GM12878 (cell line): ENCODE measurements around the gene PGF. TPM values are rescaled to one million over a fixed set of nuclear protein-coding genes. Genes with fewer than 3 reads are reported as not detected.

Experiments used
- ATAC-seq: fragments of 200-7000 bp; cut with Tn5 transposase; 3 replicates; pipeline ENCODE4 v1.9.1; 2020; ENCODE audit warnings: mild to moderate bottlenecking, moderate library complexity
- BruUV-seq: library from RNA; stranded (reverse); fragments of 400-500 nt; replicated peaks from 2 replicates; lab custom pipeline; 2021; lab: Mats Ljungman, UMichigan
- CTCF ChIA-PET: fragments of 300-600 bp; sonication (Branson Sonifier 250); formaldehyde crosslinking; extraction: SDS; loops from one replicate; lab custom pipeline; 2021; ENCODE audit warnings: inconsistent platforms; lab: Yijun Ruan, JAX
- POLR2A ChIA-PET: fragments of 350-600 bp; formaldehyde crosslinking; extraction: SDS; loops from one replicate; lab custom pipeline; 2021; ENCODE audit warnings: inconsistent platforms; lab: Charles Lee
- RAD21 ChIA-PET: fragments of 300-600 bp; sonication (Branson Sonifier 250); formaldehyde crosslinking; loops from one replicate; lab custom pipeline; 2023; ENCODE audit warnings: antibody characterized with exemption; ENCODE audit not compliant: unreplicated experiment; lab: Charles Lee
- SMC1A ChIA-PET: fragments of 300-600 bp; sonication (Branson Sonifier 250); formaldehyde crosslinking; loops from one replicate; lab custom pipeline; 2023; ENCODE audit not compliant: unreplicated experiment, uncharacterized antibody; lab: Charles Lee
- DNase-seq: peaks from one replicate; pipeline ENCODE4 v3.0.0-alpha.2; 2011; ENCODE audit warnings: low read depth, low spot score
- FAIRE-seq: peaks from 3 replicates; lab custom pipeline; 2011; peaks lifted over from hg19 to GRCh38; lab: Jason Lieb, UNC
- H2AFZ ChIP-seq: 2 replicates; pipeline ENCODE4 v1.6.0; 2011; ENCODE audit warnings: low read depth, low read length, control low read depth; ENCODE audit not compliant: control insufficient read depth
- H3K27ac ChIP-seq: 2 replicates; pipeline ENCODE4 v1.5.1; 2011; ENCODE audit warnings: control low read depth; ENCODE audit not compliant: control insufficient read depth, insufficient read depth
- H3K27me3 ChIP-seq, 2 experiments: replicated peaks in 1 of 2; 2 replicates each; pipeline versions ENCODE4 v1.6.0 to v1.6.1; 2011; ENCODE audit warnings: low read length in 1 of 2; ENCODE audit not compliant: control insufficient read depth in 2 of 2, insufficient read depth in 2 of 2
- H3K36me3 ChIP-seq, 2 experiments: 2 replicates each; pipeline ENCODE4 v1.5.1; 2011; ENCODE audit warnings: low read length in 1 of 2; ENCODE audit not compliant: control insufficient read depth in 2 of 2, insufficient read depth in 2 of 2
- H3K4me1 ChIP-seq: 2 replicates; pipeline ENCODE4 v1.6.1; 2011; ENCODE audit warnings: mild to moderate bottlenecking, low read length, moderate library complexity, mixed read lengths; ENCODE audit not compliant: control insufficient read depth, insufficient read depth
- H3K4me2 ChIP-seq: 2 replicates; pipeline ENCODE4 v1.6.0; 2011; ENCODE audit warnings: control low read depth; ENCODE audit not compliant: control insufficient read depth, insufficient read depth
- H3K4me3 ChIP-seq: fragments of 200-600 bp; sonication (generic); 2 replicates; pipeline ENCODE4 v1.5.1; 2016
- H3K79me2 ChIP-seq: 2 replicates; pipeline ENCODE4 v1.6.0; 2011; ENCODE audit warnings: low read length; ENCODE audit not compliant: control insufficient read depth, insufficient read depth
- H3K9ac ChIP-seq: 2 replicates; pipeline ENCODE4 v1.8.0; 2011; ENCODE audit warnings: low read length, control low read depth, mixed read lengths; ENCODE audit not compliant: control insufficient read depth, insufficient read depth
- H3K9me3 ChIP-seq: replicated peaks from 3 replicates; pipeline ENCODE4 v1.5.1; 2011; ENCODE audit warnings: mild to moderate bottlenecking, low read length; ENCODE audit not compliant: control insufficient read depth, insufficient read depth
- H4K20me1 ChIP-seq: 2 replicates; pipeline ENCODE4 v1.6.0; 2011; ENCODE audit not compliant: control insufficient read depth, insufficient read depth
- CEBPB ChIP-seq, 2 experiments: fragments of 150-350 bp in 1 of 2; IDR thresholded peaks; 2 replicates each; pipeline ENCODE4 v1.6.1; 2012 to 2014; ENCODE audit warnings: low read depth in 2 of 2, low read length in 2 of 2, borderline replicate concordance in 1 of 2, inconsistent platforms in 1 of 2
- CEBPZ ChIP-seq: fragments of 150-350 bp; IDR thresholded peaks from 2 replicates; pipeline ENCODE4 v1.6.1; 2016; ENCODE audit warnings: low read depth, low read length
- CHD4 ChIP-seq: fragments of 200-600 bp; sonication (generic); IDR thresholded peaks from 2 replicates; pipeline ENCODE4 v1.6.1; 2016; ENCODE audit warnings: mild to moderate bottlenecking
- CREB1 ChIP-seq: IDR thresholded peaks from 2 replicates; pipeline ENCODE4 v1.6.1; 2012; ENCODE audit warnings: low read depth, mild to moderate bottlenecking, inconsistent platforms
- GATAD2B ChIP-seq: fragments of 450-650 bp; conservative IDR thresholded peaks from 2 replicates; pipeline ENCODE4 v1.6.1; 2017; ENCODE audit warnings: low read depth, mild to moderate bottlenecking, moderate library complexity
- JUNB ChIP-seq: IDR thresholded peaks from 2 replicates; pipeline ENCODE4 v1.6.1; 2016; ENCODE audit warnings: antibody characterized with exemption, mild to moderate bottlenecking
- MXI1 ChIP-seq: fragments of 150-350 bp; IDR thresholded peaks from 2 replicates; pipeline ENCODE4 v1.6.1; 2011; ENCODE audit warnings: low read depth, mild to moderate bottlenecking, inconsistent platforms, low read length, improper control_type of control experiment
- MYB ChIP-seq: fragments of 150-350 bp; IDR thresholded peaks from 2 replicates; pipeline ENCODE4 v1.6.1; 2014; ENCODE audit warnings: mild to moderate bottlenecking, low read depth, low read length, borderline replicate concordance
- POU2F2 ChIP-seq: IDR thresholded peaks from 3 replicates; pipeline ENCODE4 v1.6.1; 2011; ENCODE audit warnings: low read depth, mild to moderate bottlenecking, low read length, borderline replicate concordance
- RUNX3 ChIP-seq: IDR thresholded peaks from 2 replicates; pipeline ENCODE4 v1.6.1; 2012; ENCODE audit warnings: low read length, inconsistent platforms
- SUZ12 ChIP-seq: fragments of 200-600 bp; sonication (generic); IDR thresholded peaks from one replicate; pipeline ENCODE4 v1.6.1; 2018; ENCODE audit warnings: antibody characterized with exemption, mild to moderate bottlenecking; ENCODE audit not compliant: unreplicated experiment
- ZBTB4 ChIP-seq: fragments of 450-650 bp; formaldehyde crosslinking; IDR thresholded peaks from 2 replicates; pipeline ENCODE4 v1.4.0; 2022; ENCODE audit warnings: mild to moderate bottlenecking, moderate library complexity
- WGBS: methylation state at CpG from one replicate; pipeline ENCODE4 v1.1.6; 2016; ENCODE audit warnings: low lambda C conversion rate; ENCODE audit not compliant: insufficient replicate concordance, insufficient coverage; ENCODE audit errors: missing lambda C conversion rate; 5-methylcytosine and 5-hydroxymethylcytosine counted together
- in situ Hi-C: fragments of 300-500 bp; cut with MboI; formaldehyde crosslinking; loops from 9 replicates; pipeline ENCODE4 v1.14.3; 2018; ENCODE audit warnings: mixed read lengths
- intact Hi-C: fragments of 100-400 bp; cut with micrococcal nuclease; formaldehyde crosslinking; loops from one replicate; pipeline ENCODE4 v1.14.2; 2022; ENCODE audit not compliant: unreplicated experiment
- polyA plus RNA-seq, 11 experiments: library from polyadenylated mRNA; depleted of rRNA in 4 of 11; unstranded in 6 of 11; stranded (reverse) in 5 of 11; fragments of >200 nt; fragmentation: Nextera tagmentation in 4 of 11; fragmentation: Illumina TruSeq in 1 of 11; extraction: Ambion mirVana in 4 of 11; extraction: Trizol in 1 of 11; gene quantifications; 1 replicate in 1 of 11; 2 replicates in 10 of 11; pipeline versions ENCODE4 v1.2.1 to v1.2.3, GENCODE V29; 2011 to 2016; ENCODE audit warnings: inconsistent platforms in 2 of 11, missing spikeins in 2 of 11, low read depth in 1 of 11
- total RNA-seq, 4 experiments: library from RNA; depleted of rRNA in 3 of 4; stranded (reverse); fragments of >200 nt in 3 of 4; fragmentation: Illumina TruSeq in 1 of 4; extraction: Trizol in 1 of 4; gene quantifications; 2 replicates each; pipeline versions ENCODE4 v1.2.1 to v1.2.3, GENCODE V29; 2013 to 2021

The PGF gene
- total and polyA plus RNA-seq, 10 of the 15 experiments (the other 5 are each of a cell fraction or from before 2014, with no cell fraction given), result 0.11 to 5.5 (median 0.63) TPM

GRCh38 chr14:74921053-74921620, 34.3 kb downstream of the PGF start:
- H2AFZ ChIP-seq, result no peak overlapping the region
- no peak overlapping the region for H3K4me3 ChIP-seq
- intact Hi-C loops, result no loop called here
- ATAC-seq (no peak), FAIRE-seq (no peak), DNase-seq (no peak)
- H3K27me3 ChIP-seq, result no peaks in the 10 kb centered on the region
- ChIA-PET SMC1A (interaction anchor here (0.7 to 1.2 kb wide), 2 partner anchors 10 to 167 kb away, joined by 3 read pairs; no protein-coding TSS in a partner anchor), POLR2A (interaction anchor here (0.6 kb wide), 1 partner anchor 182 kb away, joined by 3 read pairs; no protein-coding TSS in a partner anchor), CTCF (interaction anchor here (0.7 to 1.9 kb wide), 4 partner anchors 9 to 207 kb away, joined by 3 to 8 read pairs (median 4); no protein-coding TSS in a partner anchor), RAD21 (no interaction called here)
- no peaks in the 10 kb centered on the region for H3K9me3 ChIP-seq
- H3K9ac ChIP-seq, result no peak overlapping the region
- H3K36me3 ChIP-seq, result no peaks in the 10 kb centered on the region
- 89% methylated on average over 19 of the region's 19 CpGs for WGBS
- in situ Hi-C loops, result no loop called here
- no peaks in the 10 kb centered on the region for H4K20me1 ChIP-seq
- H3K27ac ChIP-seq, result no peak overlapping the region
- no TSS peak for BruUV-seq
- H3K79me2 ChIP-seq, result no peaks in the 10 kb centered on the region
- no peaks in the 10 kb centered on the region; the same call in 1 of the 2 replicates for H3K4me1 ChIP-seq
- no peak for TF ChIP-seq CEBPZ
- TF ChIP-seq CEBPB (IDR thresholded peaks at IDR 0.05; ENCODE audit: borderline replicate concordance in 1 of 2, low read depth in 2 of 2, low read length in 2 of 2), result no peak
- TF ChIP-seq MYB, result no peak
- no peak for TF ChIP-seq JUNB
- no peak for TF ChIP-seq CHD4
- no peak for TF ChIP-seq RUNX3
- no peak for TF ChIP-seq MXI1
- no peak for TF ChIP-seq SUZ12
- TF ChIP-seq POU2F2, result no peak
- TF ChIP-seq ZBTB4 (CRISPR knock-in tag), result no peak
- no peak for TF ChIP-seq GATAD2B
- TF ChIP-seq CREB1, result no peak
- no peak overlapping the region for H3K4me2 ChIP-seq
